Ishikawa (cell line): Measurements from ENCODE around the gene GALM.

ENCODE experiments used
- CEBPB ChIP-seq: IDR thresholded peaks from 2 replicates; pipeline ENCODE4 v1.6.1; 2012
- CREB1 ChIP-seq: IDR thresholded peaks from 2 replicates; pipeline ENCODE4 v1.6.1; 2012; ENCODE audit warnings: low read depth
- EGR1 ChIP-seq: IDR thresholded peaks from 2 replicates; pipeline ENCODE4 v1.6.1; 2012
- EP300 ChIP-seq: IDR thresholded peaks from 2 replicates; pipeline ENCODE4 v1.6.1; 2012; ENCODE audit warnings: borderline replicate concordance
- FOXM1 ChIP-seq: IDR thresholded peaks from 2 replicates; pipeline ENCODE4 v1.6.1; 2012; ENCODE audit warnings: low read depth, borderline replicate concordance
- NFIC ChIP-seq: IDR thresholded peaks from 2 replicates; pipeline ENCODE4 v1.6.1; 2012
- RAD21 ChIP-seq: IDR thresholded peaks from 2 replicates; pipeline ENCODE4 v1.6.1; 2012; ENCODE audit warnings: low read depth
- REST ChIP-seq: IDR thresholded peaks from 2 replicates; pipeline ENCODE4 v1.6.1; 2012; ENCODE audit warnings: low read depth, mild to moderate bottlenecking
- TAF1 ChIP-seq: IDR thresholded peaks from 2 replicates; pipeline ENCODE4 v1.6.1; 2012; ENCODE audit warnings: low read depth, mild to moderate bottlenecking
- TCF12 ChIP-seq: IDR thresholded peaks from 2 replicates; pipeline ENCODE4 v1.6.1; 2012; ENCODE audit warnings: low read depth
- TEAD4 ChIP-seq: IDR thresholded peaks from 2 replicates; pipeline ENCODE4 v1.6.1; 2012
- USF1 ChIP-seq: IDR thresholded peaks from 2 replicates; pipeline ENCODE4 v1.6.1; 2012
- YY1 ChIP-seq: IDR thresholded peaks from 2 replicates; pipeline ENCODE4 v1.6.1; 2012; ENCODE audit warnings: low read depth
- ZBTB7A ChIP-seq: IDR thresholded peaks from 2 replicates; pipeline ENCODE4 v1.6.1; 2012; ENCODE audit warnings: low read depth
- TF ChIP-seq, protein P1 (sequence below): IDR thresholded peaks from 2 replicates; pipeline ENCODE4 v1.6.1; 2012

GALM gene

GRCh38 chr2:38648107-38648761 lies 17.7 kb upstream of the GALM start:
- no peak for TF ChIP-seq CREB1
- TF ChIP-seq REST = no peak
- TF ChIP-seq RAD21 = no peak
- TF ChIP-seq, protein P1, sequence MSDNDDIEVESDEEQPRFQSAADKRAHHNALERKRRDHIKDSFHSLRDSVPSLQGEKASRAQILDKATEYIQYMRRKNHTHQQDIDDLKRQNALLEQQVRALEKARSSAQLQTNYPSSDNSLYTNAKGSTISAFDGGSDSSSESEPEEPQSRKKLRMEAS = no peak
- TF ChIP-seq CEBPB = no peak
- TF ChIP-seq YY1 = no peak
- TF ChIP-seq USF1 = no peak
- no peak for TF ChIP-seq TCF12
- no peak for TF ChIP-seq TEAD4
- no peak for TF ChIP-seq ZBTB7A
- no peak for TF ChIP-seq NFIC
- no peak for TF ChIP-seq TAF1
- TF ChIP-seq EP300 = no peak

DNA sequence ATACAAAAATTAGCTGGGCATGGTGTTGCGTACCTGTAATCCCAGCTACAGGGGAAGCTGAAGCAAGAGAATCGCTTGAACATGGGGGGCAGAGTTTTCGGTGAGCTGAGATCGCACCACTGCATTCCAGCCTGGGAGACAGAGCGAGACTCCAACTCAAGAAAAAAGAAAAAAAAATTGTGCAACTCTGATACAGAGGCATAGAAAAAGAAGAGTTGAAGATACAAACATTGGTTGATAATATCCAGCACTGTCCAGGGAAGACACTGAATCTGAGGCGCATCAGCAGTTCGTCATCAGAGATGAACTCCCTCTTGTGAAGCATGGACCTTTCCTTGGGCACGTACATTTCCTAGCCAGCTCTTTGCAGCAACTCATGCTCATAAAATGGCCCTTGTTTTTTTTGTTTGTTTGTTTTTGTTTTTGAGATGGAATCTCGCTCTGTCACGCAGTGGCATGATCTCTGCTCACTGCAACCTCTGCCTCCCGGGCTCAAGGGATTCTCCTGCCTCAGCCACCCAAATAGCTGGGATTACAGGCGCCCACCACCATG lies 16.7 kb upstream of the GALM start:
- TF ChIP-seq EP300 = no peak
- no peak for TF ChIP-seq CREB1
- TF ChIP-seq NFIC = no peak
- no peak for TF ChIP-seq EGR1
- TF ChIP-seq ZBTB7A = no peak
- TF ChIP-seq REST = no peak
- TF ChIP-seq TEAD4 = no peak

DNA sequence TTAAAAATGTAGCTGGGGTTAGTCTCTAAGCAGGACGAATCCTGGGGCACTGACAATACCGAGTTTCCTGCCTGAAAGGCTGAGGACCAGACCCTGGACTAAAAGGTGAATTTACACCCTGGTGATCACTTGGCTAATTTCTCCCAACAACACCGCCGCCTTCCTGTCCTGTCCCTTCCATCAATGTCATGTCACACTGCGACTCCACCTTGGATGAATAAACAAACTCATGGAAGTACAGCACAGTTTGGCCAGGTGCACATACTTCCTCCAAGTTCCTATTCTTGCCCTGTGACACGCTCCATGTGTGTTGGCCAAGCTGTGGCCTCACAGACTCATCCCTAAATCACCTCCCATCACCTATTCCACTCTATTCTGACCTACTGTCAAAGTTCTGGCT lies 15.9 kb upstream of the GALM start:
- no peak for TF ChIP-seq TCF12
- no peak for TF ChIP-seq REST
- TF ChIP-seq YY1 = no peak
- no peak for TF ChIP-seq NFIC
- no peak for TF ChIP-seq CREB1
- no peak for TF ChIP-seq TEAD4
- TF ChIP-seq TAF1 = no peak
- no peak for TF ChIP-seq EP300
- TF ChIP-seq EGR1 = no peak
- no peak for TF ChIP-seq USF1
- no peak for TF ChIP-seq ZBTB7A

GRCh38 chr2:38650717-38651116 lies 15.2 kb upstream of the GALM start:
- no peak for TF ChIP-seq REST
- TF ChIP-seq USF1 = no peak
- no peak for TF ChIP-seq RAD21
- no peak for TF ChIP-seq TAF1
- no peak for TF ChIP-seq NFIC
- TF ChIP-seq YY1 = no peak
- TF ChIP-seq CREB1 = no peak
- TF ChIP-seq, protein P1 = no peak
- no peak for TF ChIP-seq TCF12
- no peak for TF ChIP-seq FOXM1
- TF ChIP-seq EP300 = no peak
- no peak for TF ChIP-seq TEAD4
